PC-9 (cell line): ENCODE results near the gene SAMM50.

Source experiments
- CTCF ChIP-seq: fragments of 200-600 bp; sonication (generic); conservative IDR thresholded peaks from 2 replicates; pipeline ENCODE4 v1.6.1; 2017; ENCODE audit warnings: mixed run types, antibody characterized with exemption, mild to moderate bottlenecking, moderate library complexity
- EZH2 ChIP-seq: fragments of 200-600 bp; sonication (generic); IDR thresholded peaks from 2 replicates; pipeline ENCODE4 v1.8.0; 2017; ENCODE audit warnings: antibody characterized with exemption, low read depth

DNA sequence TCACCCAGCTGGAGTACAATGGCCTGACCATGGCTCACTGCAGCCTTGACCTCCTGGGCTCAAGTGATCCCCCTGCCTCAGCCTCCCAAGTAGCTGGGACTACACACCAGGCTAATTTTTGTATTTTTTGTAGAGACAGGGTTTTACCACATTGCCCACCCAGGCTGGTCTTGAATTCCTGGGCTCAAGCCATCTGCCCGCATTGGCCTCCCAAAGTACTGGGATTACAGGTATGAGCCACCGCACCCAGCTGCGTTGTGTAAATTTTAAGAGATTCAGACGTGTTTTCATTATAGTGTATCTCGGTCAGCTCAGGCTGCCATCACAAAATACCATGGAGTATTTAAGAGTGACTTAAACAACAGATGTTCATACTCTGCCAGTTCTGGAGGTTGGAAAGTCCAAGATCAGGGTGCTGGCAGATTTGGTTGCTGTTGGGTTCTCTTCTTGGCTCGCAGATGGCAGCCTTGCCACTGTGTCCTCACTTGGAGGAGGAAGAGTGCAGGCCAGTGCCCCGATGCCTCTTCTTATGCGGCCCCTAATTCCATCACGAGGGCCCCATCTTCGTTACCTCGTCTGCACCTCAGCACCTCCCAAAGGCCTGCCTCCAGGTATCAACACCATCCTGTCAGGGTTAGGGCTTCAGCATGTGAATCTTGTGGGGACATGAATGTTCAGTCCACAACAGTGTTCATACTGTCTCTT is 36.2 kb downstream of the SAMM50 start:
- TF ChIP-seq CTCF (no peak), EZH2 (no peak)
